Neuron (in vitro differentiated cells): ENCODE data around the gene NRG2.

Experiments used
- H2AFZ ChIP-seq: one replicate; pipeline ENCODE4 v1.6.1; 2013; ENCODE audit warnings: low read depth, mild to moderate bottlenecking, inconsistent platforms, low read length, moderate library complexity
- H3K27me3 ChIP-seq: one replicate; pipeline ENCODE4 v1.6.1; 2013; ENCODE audit warnings: low read length; ENCODE audit not compliant: insufficient read depth
- H3K36me3 ChIP-seq: one replicate; pipeline ENCODE4 v1.6.1; 2013; ENCODE audit warnings: low read length; ENCODE audit not compliant: insufficient read depth
- H3K4me1 ChIP-seq: one replicate; pipeline ENCODE4 v1.6.1; 2013; ENCODE audit warnings: low read length; ENCODE audit not compliant: insufficient read depth
- H3K4me3 ChIP-seq: 2 replicates; pipeline ENCODE4 v1.5.1; 2013; ENCODE audit warnings: mild to moderate bottlenecking, low read length, moderate library complexity
- H3K9me3 ChIP-seq: one replicate; pipeline ENCODE4 v1.6.1; 2013; ENCODE audit warnings: low read length

NRG2 gene

GRCh38 chr5:139969318-139969717, 73.8 kb downstream of the NRG2 start:
- Histone ChIP-seq H3K4me1 (no peaks in the 10 kb centered on the region), H2AFZ (no peak overlapping the region), H3K4me3 (no peak overlapping the region), H3K36me3 (no peaks in the 10 kb centered on the region), H3K27me3 (peaks cover 29% of the 10 kb centered on the region), H3K9me3 (no peaks in the 10 kb centered on the region)

- Histone ChIP-seq H3K4me3 (no peak overlapping the region), H3K9me3 (no peaks in the 10 kb centered on the region), H3K36me3 (no peaks in the 10 kb centered on the region), H3K4me1 (no peaks in the 10 kb centered on the region), H2AFZ (no peak overlapping the region), H3K27me3 (peaks cover 31% of the 10 kb centered on the region)
Measured at GRCh38 chr5:139968547-139969261, 74.4 kb downstream of the NRG2 start.

- peaks cover 42% of the 10 kb centered on the region for H3K27me3 ChIP-seq
Measured at GRCh38 chr5:139967353-139967752, 75.7 kb downstream of the NRG2 start.

GRCh38 chr5:139966856-139967255, 76.2 kb downstream of the NRG2 start:
- no peaks in the 10 kb centered on the region for H3K9me3 ChIP-seq
- H3K27me3 ChIP-seq, result peaks cover 44% of the 10 kb centered on the region
- no peaks in the 10 kb centered on the region for H3K4me1 ChIP-seq

More at GRCh38 chr5:139967353-139967752, 75.7 kb downstream of the NRG2 start:
- no peaks in the 10 kb centered on the region for H3K9me3 ChIP-seq
- no peak overlapping the region for H3K4me3 ChIP-seq
- H2AFZ ChIP-seq, result no peak overlapping the region
- H3K36me3 ChIP-seq, result no peaks in the 10 kb centered on the region
- H3K4me1 ChIP-seq, result no peaks in the 10 kb centered on the region

GRCh38 chr5:139964994-139965565, 78.0 kb downstream of the NRG2 start:
- Histone ChIP-seq H3K9me3 (no peaks in the 10 kb centered on the region), H3K27me3 (peaks cover 36% of the 10 kb centered on the region), H2AFZ (no peak overlapping the region), H3K36me3 (no peaks in the 10 kb centered on the region), H3K4me3 (no peak overlapping the region), H3K4me1 (no peaks in the 10 kb centered on the region)

More at GRCh38 chr5:139966856-139967255, 76.2 kb downstream of the NRG2 start:
- H2AFZ ChIP-seq, result no peak overlapping the region
- H3K4me3 ChIP-seq, result no peak overlapping the region
- H3K36me3 ChIP-seq, result no peaks in the 10 kb centered on the region

GRCh38 chr5:139964266-139964993, 78.7 kb downstream of the NRG2 start:
- H3K27me3 ChIP-seq, result peaks cover 36% of the 10 kb centered on the region
- no peak overlapping the region for H3K4me3 ChIP-seq
- no peaks in the 10 kb centered on the region for H3K36me3 ChIP-seq
- no peak overlapping the region for H2AFZ ChIP-seq
- H3K9me3 ChIP-seq, result no peaks in the 10 kb centered on the region
- no peaks in the 10 kb centered on the region for H3K4me1 ChIP-seq

GRCh38 chr5:139962445-139962844, 80.7 kb downstream of the NRG2 start:
- no peaks in the 10 kb centered on the region for H3K9me3 ChIP-seq
- no peak overlapping the region for H2AFZ ChIP-seq
- no peaks in the 10 kb centered on the region for H3K4me1 ChIP-seq
- H3K36me3 ChIP-seq, result no peaks in the 10 kb centered on the region
- no peak overlapping the region for H3K4me3 ChIP-seq
- H3K27me3 ChIP-seq, result peaks cover 36% of the 10 kb centered on the region

- H2AFZ ChIP-seq, result no peak overlapping the region
- no peak overlapping the region for H3K4me3 ChIP-seq
- H3K36me3 ChIP-seq, result no peaks in the 10 kb centered on the region
- H3K27me3 ChIP-seq, result peaks cover 30% of the 10 kb centered on the region
- H3K4me1 ChIP-seq, result no peaks in the 10 kb centered on the region
- H3K9me3 ChIP-seq, result no peaks in the 10 kb centered on the region
Measured at GRCh38 chr5:139961435-139962157, 81.5 kb downstream of the NRG2 start.

- no peaks in the 10 kb centered on the region for H3K9me3 ChIP-seq
- no peak overlapping the region for H2AFZ ChIP-seq
- no peak overlapping the region for H3K4me3 ChIP-seq
- peaks cover 23% of the 10 kb centered on the region for H3K27me3 ChIP-seq
- no peaks in the 10 kb centered on the region for H3K36me3 ChIP-seq
- no peaks in the 10 kb centered on the region for H3K4me1 ChIP-seq
Measured at GRCh38 chr5:139960723-139961383, 82.2 kb downstream of the NRG2 start.

- Histone ChIP-seq H3K36me3 (no peaks in the 10 kb centered on the region), H3K27me3 (peaks cover 16% of the 10 kb centered on the region), H3K4me3 (no peak overlapping the region), H2AFZ (no peak overlapping the region), H3K4me1 (no peaks in the 10 kb centered on the region), H3K9me3 (no peaks in the 10 kb centered on the region)
Measured at GRCh38 chr5:139958432-139959148, 84.5 kb downstream of the NRG2 start.

GRCh38 chr5:139956342-139956741, 86.8 kb downstream of the NRG2 start:
- no peaks in the 10 kb centered on the region for H3K4me1 ChIP-seq
- H3K27me3 ChIP-seq, result peaks cover 10% of the 10 kb centered on the region
- no peak overlapping the region for H3K4me3 ChIP-seq
- H3K36me3 ChIP-seq, result no peaks in the 10 kb centered on the region
- no peaks in the 10 kb centered on the region for H3K9me3 ChIP-seq
- no peak overlapping the region for H2AFZ ChIP-seq

- no peaks in the 10 kb centered on the region for H3K4me1 ChIP-seq
- H3K36me3 ChIP-seq, result no peaks in the 10 kb centered on the region
- no peak overlapping the region for H2AFZ ChIP-seq
- H3K4me3 ChIP-seq, result no peak overlapping the region
- H3K9me3 ChIP-seq, result no peaks in the 10 kb centered on the region
- H3K27me3 ChIP-seq, result peaks cover 10% of the 10 kb centered on the region
Measured at GRCh38 chr5:139955616-139956273, 87.4 kb downstream of the NRG2 start.
